Spleen (tissue), 11 donors: ENCODE results near the gene POP4. TPM values are rescaled to one million over a fixed set of nuclear protein-coding genes. Genes with fewer than 3 reads are reported as not detected.

Experiments used
- DNase-seq: peaks from one replicate; pipeline ENCODE4 v3.0.0-alpha.2; 2020
- H3K27ac ChIP-seq, 8 donors: fragments of 200-600 bp; sonication (generic) in 7 of 8; 1 replicate in 4 of 8; 2 replicates in 4 of 8; pipeline versions ENCODE4 v1.5.0 to v1.8.0; 2016 to 2021; ENCODE audit warnings: inconsistent platforms in 4 of 8, mild to moderate bottlenecking in 4 of 8, moderate library complexity in 1 of 8
- H3K27me3 ChIP-seq, 7 donors: fragments of 200-600 bp; sonication (generic) in 6 of 7; replicated peaks in 1 of 7; 1 replicate in 4 of 7; 2 replicates in 3 of 7; pipeline versions ENCODE4 v1.5.0 to v1.8.0; 2016 to 2021; ENCODE audit warnings: inconsistent platforms in 3 of 7, mild to moderate bottlenecking in 1 of 7
- H3K36me3 ChIP-seq, 6 donors: fragments of 200-600 bp; sonication (generic) in 5 of 6; 1 replicate in 4 of 6; 2 replicates in 2 of 6; pipeline versions ENCODE4 v1.5.0 to v1.8.0; 2016 to 2021; ENCODE audit warnings: inconsistent platforms in 2 of 6
- H3K4me1 ChIP-seq, 6 donors: fragments of 200-600 bp; sonication (generic) in 5 of 6; 1 replicate in 3 of 6; 2 replicates in 3 of 6; pipeline versions ENCODE4 v1.5.0 to v1.8.0; 2016 to 2021; ENCODE audit warnings: inconsistent platforms in 3 of 6
- H3K4me3 ChIP-seq, 8 donors: fragments of 200-600 bp; sonication (generic) in 7 of 8; 1 replicate in 4 of 8; 2 replicates in 4 of 8; pipeline versions ENCODE4 v1.5.0 to v1.8.0; 2016 to 2021; ENCODE audit warnings: inconsistent platforms in 4 of 8, mild to moderate bottlenecking in 4 of 8, moderate library complexity in 2 of 8
- H3K9me3 ChIP-seq, 8 donors: fragments of 200-600 bp; sonication (generic) in 7 of 8; 1 replicate in 4 of 8; 2 replicates in 4 of 8; pipeline versions ENCODE4 v1.5.0 to v1.8.0; 2016 to 2021; ENCODE audit warnings: inconsistent platforms in 4 of 8
- POLR2A ChIP-seq, 3 donors: fragments of 450-650 bp; IDR thresholded peaks; one replicate each; pipeline ENCODE4 v1.5.1; 2017; ENCODE audit warnings: antibody characterized with exemption in 3 of 3, mild to moderate bottlenecking in 1 of 3
- POLR2AphosphoS5 ChIP-seq, 3 donors: sonication (generic); formaldehyde crosslinking; IDR thresholded peaks; one replicate each; pipeline ENCODE4 v1.5.1; 2017; ENCODE audit warnings: antibody characterized with exemption in 3 of 3
- WGBS, 5 donors: extraction: QIAGEN DNeasy Blood & Tissue Kit in 3 of 5; methylation state at CpG; one replicate each; pipeline versions ENCODE4 v1.1.5 to v1.1.7; 2013 to 2018; 5-methylcytosine and 5-hydroxymethylcytosine counted together
- intact Hi-C: fragments of 100-400 bp; cut with DNase I; formaldehyde crosslinking; loops from one replicate; pipeline ENCODE4 v1.15.0; 2023; ENCODE audit warnings: low total_unique reads
- polyA plus RNA-seq, 3 donors: library from polyadenylated mRNA; stranded (reverse); fragments of 200-250 nt; gene quantifications; one replicate each; pipeline ENCODE4 v1.2.1, GENCODE V29; 2013
- total RNA-seq, 7 donors: library from RNA; depleted of rRNA in 3 of 7; stranded (reverse); fragments of >200 nt in 3 of 7; fragmentation: NEBNext Ultra II Directional in 4 of 7; extraction: Animal tissue kit (Norgen Biotek cat#: 25700) in 4 of 7; gene quantifications; one replicate each; pipeline versions ENCODE4 v1.1.0 to v1.2.1, GENCODE V29; 2016 to 2021
- TF ChIP-seq, protein P1 (sequence below), 11 experiments: fragments of 200-600 bp in 7 of 11; fragments of 450-650 bp in 4 of 11; sonication (generic) in 4 of 11; IDR thresholded peaks in 8 of 11; conservative IDR thresholded peaks in 3 of 11; 1 replicate in 7 of 11; 2 replicates in 4 of 11; pipeline versions ENCODE4 v1.4.0 to v1.8.0; 2016 to 2021; ENCODE audit warnings: antibody characterized with exemption in 11 of 11, inconsistent platforms in 4 of 11, mild to moderate bottlenecking in 1 of 11
- donor health status: healthy with polysubstance abuse.
- donor health status: DM: no; HTN: no; CAD: no; lungs with moderate emphysema.
- donor health status: DM: no; HTN: no; CAD: no.
- donor health status: Bipolar disorder and iron deficiency.
- donor health status: healthy.
- donor health status: DM: no; HTN: no; CAD: no.
- donor health status: DM: yes; HTN: yes; CAD: no.

POP4 gene
- total and polyA plus RNA-seq, 10 donors, result 49.3 to 73.1 (median 61.5) TPM

DNA sequence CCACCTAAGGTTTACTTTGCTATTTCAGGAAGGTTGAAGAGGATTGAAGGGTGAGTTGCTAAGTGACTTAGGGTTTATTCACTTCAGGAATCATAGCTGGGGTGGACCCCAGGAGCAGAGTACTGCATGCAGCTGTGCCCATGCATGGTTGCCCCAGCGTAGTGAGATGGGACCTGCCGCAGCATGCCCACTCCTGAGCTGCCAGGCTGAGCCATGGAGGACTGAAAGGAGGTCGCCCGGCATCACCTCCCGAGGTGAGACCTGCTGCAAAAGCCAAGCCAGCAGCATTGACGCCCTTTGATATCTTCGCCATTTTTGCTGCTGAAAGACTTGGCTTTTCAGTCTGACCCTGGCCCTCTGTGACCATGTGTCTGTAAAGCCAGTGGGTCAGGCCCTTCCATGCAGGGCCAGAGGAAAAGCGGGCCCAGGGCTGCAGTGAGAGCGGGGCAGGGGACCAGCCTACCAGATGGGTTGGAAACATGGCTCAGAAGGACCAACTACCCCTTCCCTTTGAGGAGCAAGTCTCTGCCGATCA is 9.9 kb downstream of the POP4 start:
- DNase-seq, result peak; percentile 66
- TF ChIP-seq POLR2A (IDR thresholded peaks at IDR 0.05) (no peak), POLR2AphosphoS5 (IDR thresholded peaks at IDR 0.05) (peak in 1 of 3 donors; percentile 25)
- TF ChIP-seq, protein P1, sequence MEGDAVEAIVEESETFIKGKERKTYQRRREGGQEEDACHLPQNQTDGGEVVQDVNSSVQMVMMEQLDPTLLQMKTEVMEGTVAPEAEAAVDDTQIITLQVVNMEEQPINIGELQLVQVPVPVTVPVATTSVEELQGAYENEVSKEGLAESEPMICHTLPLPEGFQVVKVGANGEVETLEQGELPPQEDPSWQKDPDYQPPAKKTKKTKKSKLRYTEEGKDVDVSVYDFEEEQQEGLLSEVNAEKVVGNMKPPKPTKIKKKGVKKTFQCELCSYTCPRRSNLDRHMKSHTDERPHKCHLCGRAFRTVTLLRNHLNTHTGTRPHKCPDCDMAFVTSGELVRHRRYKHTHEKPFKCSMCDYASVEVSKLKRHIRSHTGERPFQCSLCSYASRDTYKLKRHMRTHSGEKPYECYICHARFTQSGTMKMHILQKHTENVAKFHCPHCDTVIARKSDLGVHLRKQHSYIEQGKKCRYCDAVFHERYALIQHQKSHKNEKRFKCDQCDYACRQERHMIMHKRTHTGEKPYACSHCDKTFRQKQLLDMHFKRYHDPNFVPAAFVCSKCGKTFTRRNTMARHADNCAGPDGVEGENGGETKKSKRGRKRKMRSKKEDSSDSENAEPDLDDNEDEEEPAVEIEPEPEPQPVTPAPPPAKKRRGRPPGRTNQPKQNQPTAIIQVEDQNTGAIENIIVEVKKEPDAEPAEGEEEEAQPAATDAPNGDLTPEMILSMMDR (IDR thresholded peaks at IDR 0.05 in 8 of 11, conservative IDR thresholded peaks at IDR 0.05 in 3 of 11), result no peak

DNA sequence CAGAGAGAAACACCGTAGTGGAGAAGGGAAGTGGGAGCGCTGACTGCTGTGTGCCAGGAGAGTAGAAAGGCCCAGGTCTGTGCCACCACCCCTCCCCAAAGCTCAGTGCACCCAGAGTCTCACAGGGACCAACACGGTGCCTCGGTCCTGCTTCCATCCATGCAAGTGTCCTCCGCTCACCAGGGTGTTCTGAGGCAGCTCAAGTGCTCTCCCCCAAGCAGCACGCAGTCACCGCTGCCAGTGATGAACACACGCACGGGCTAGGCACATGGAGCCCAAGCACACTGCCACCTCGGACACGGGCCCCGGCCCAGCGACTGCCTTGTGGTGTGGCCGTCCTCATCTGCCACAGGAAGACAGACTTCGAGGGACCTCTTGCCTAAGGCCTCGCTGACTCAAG is 10.5 kb downstream of the POP4 start:
- DNase-seq, result peak; percentile 75
- Histone ChIP-seq H3K36me3 (peaks cover 11 to 58% (median 56%) of the 10 kb centered on the region in 6 donors), H3K4me1 (peaks cover 0 to 15% (median 11%) of the 10 kb centered on the region in 6 donors), H3K4me3 (no peak overlapping the region), H3K27ac (no peak overlapping the region), H3K9me3 (no peaks in the 10 kb centered on the region), H3K27me3 (peaks cover 0 to 4% (median 0%) of the 10 kb centered on the region in 7 donors)
- intact Hi-C loops, result loop anchor here (10.0 kb wide), 1 partner anchor 48 kb away; the partner anchor contains the start of gene PLEKHF1
- WGBS, 5 donors, result 81 to 90% (median 89%) methylated on average over 3 to 16 of the region's 16 CpGs; no CpG with 5 or more reads in 1 of the 5 donors
- TF ChIP-seq POLR2A (IDR thresholded peaks at IDR 0.05) (no peak), POLR2AphosphoS5 (IDR thresholded peaks at IDR 0.05) (peak in 1 of 3 donors; percentile 63)

More for the DNA sequence above, 9.9 kb downstream of the POP4 start:
- no peak overlapping the region for H3K27ac ChIP-seq
- H3K4me3 ChIP-seq, result no peak overlapping the region
- no peaks in the 10 kb centered on the region for H3K27me3 ChIP-seq
- H3K4me1 ChIP-seq, result peaks cover 0 to 15% (median 9%) of the 10 kb centered on the region in 6 donors
- H3K36me3 ChIP-seq, result peaks cover 11 to 64% (median 60%) of the 10 kb centered on the region in 6 donors
- H3K9me3 ChIP-seq, result no peaks in the 10 kb centered on the region
- intact Hi-C loops, result loop anchor here (10.0 kb wide), 1 partner anchor 49 kb away; the partner anchor contains the start of gene PLEKHF1
- 90 to 98% (median 95%) methylated on average over 4 to 10 of the region's 10 CpGs for WGBS, 5 donors

DNA sequence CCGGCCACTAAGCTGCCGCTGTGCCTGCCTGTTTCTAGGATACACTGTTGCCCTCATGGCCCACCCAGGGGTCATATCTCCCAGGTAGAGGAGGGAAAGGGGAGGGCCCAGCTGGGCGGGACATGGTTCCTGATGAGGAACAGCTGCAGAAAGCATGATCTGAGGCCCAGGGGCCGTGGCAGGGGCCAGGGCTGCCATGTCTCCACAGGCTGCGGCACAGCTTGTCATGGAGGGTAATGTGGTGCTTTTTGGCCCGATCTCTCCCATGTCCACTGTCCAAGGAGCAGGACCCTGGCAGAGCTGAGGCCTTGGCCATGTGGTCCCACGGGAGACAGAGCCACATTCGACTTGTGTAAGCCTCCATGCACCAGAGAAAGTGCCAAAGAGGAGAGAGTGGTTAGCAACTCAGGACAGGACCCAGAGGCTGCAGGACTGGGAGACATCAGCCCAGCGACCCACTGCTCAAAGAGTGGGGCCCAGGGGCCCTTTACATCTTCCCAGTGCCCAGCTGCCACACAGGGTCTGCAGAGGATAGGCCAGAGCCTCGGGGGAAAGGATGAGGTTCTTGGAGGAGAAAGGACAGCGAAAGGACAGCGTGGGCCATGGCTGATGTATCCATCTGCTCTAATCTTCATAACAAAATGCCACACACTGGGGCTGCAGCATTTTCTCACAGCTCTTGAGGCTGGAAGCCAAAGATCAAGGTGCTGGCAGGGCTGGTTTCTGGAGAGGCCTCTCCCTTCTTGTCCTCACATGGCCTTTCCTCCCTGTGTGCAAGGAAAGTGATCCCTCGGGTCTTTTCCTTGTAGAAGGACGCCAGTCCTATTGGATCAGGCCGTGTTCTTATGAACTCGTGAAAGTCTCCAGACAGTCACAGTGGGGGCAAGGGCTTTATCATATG is 11.5 kb downstream of the POP4 start:
- H3K9me3 ChIP-seq, result no peaks in the 10 kb centered on the region
- H3K36me3 ChIP-seq, result peaks cover 5 to 48% (median 45%) of the 10 kb centered on the region in 6 donors
- H3K27ac ChIP-seq, result no peak overlapping the region
- TF ChIP-seq, protein P1 (IDR thresholded peaks at IDR 0.05 in 8 of 11, conservative IDR thresholded peaks at IDR 0.05 in 3 of 11), result no peak
- no peak for TF ChIP-seq POLR2A (IDR thresholded peaks at IDR 0.05)
- peak in 2 of 3 donors; percentile 28 to 43 for TF ChIP-seq POLR2AphosphoS5 (IDR thresholded peaks at IDR 0.05)
- peaks cover 0 to 25% (median 21%) of the 10 kb centered on the region in 6 donors for H3K4me1 ChIP-seq
- peaks cover 0 to 14% (median 0%) of the 10 kb centered on the region in 7 donors for H3K27me3 ChIP-seq
- 87 to 90% (median 89%) methylated on average over 13 to 16 of the region's 16 CpGs for WGBS, 5 donors
- peak; percentile 64 for DNase-seq
- no peak overlapping the region for H3K4me3 ChIP-seq
- intact Hi-C loops, result loop anchor here (10.0 kb wide), 1 partner anchor 47 kb away; the partner anchor contains the start of gene PLEKHF1

DNA sequence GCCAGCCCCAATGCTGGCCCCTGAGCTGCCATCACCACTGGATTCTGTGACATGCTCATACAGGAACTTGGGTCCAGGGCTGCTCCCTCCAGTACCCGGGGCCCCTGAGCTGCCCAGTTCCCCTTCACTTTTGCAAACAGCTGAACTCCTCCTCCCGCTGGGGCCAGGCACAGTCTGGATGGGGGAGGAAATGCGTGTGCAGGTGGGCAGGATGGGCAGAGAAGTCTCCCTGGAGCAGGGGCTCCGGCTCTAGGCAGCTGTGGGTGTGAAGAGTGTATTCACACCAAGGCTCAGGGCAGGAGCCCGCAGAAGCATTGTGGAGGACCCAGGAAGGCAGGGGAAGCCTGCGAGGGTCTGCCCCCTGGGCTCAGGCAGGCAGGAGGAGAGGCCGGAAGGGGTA is 12.4 kb downstream of the POP4 start:
- Histone ChIP-seq H3K36me3 (peaks cover 3 to 39% (median 37%) of the 10 kb centered on the region in 6 donors), H3K27me3 (peaks cover 0 to 16% (median 0%) of the 10 kb centered on the region in 7 donors), H3K27ac (no peak overlapping the region), H3K4me1 (peaks cover under 1 to 34% (median 30%) of the 10 kb centered on the region in 6 donors), H3K4me3 (no peak overlapping the region), H3K9me3 (no peaks in the 10 kb centered on the region)
- intact Hi-C loops, result loop anchor here (10.0 kb wide), 1 partner anchor 46 kb away; the partner anchor contains the start of gene PLEKHF1
- WGBS, 5 donors, result 71 to 85% (median 81%) methylated on average over 4 to 7 of the region's 7 CpGs
- TF ChIP-seq POLR2AphosphoS5 (IDR thresholded peaks at IDR 0.05) (no peak), POLR2A (IDR thresholded peaks at IDR 0.05) (no peak)
- TF ChIP-seq, protein P1 (IDR thresholded peaks at IDR 0.05 in 8 of 11, conservative IDR thresholded peaks at IDR 0.05 in 3 of 11), result no peak
- peak; percentile 52 for DNase-seq
